Measurements from ENCODE around the gene USP27X.

DNA sequence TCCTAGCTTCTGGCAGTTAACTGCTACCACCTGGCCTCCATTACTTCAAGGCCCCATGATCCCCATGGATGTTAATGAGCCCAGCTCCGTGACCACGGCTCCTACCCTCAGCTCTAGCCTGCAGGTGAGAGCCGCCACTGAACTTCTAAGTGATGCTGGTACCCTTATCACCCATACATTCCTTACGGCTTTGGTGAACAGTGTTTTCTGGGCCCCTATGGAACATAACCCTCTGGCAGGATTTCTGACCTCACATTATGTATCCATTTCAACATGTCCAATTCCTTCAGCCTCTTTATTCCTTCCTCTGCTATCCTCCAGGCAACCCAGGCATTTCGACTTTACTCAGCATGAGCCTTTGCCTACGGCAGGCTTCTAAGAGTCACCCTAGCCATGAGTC is 25.6 kb upstream of the USP27X start:
- TF ChIP-seq CEBPB (IDR thresholded peaks at IDR 0.05) (no peak), RAD21 (IDR thresholded peaks at IDR 0.05; ENCODE audit: low read depth) (no peak), NFIC (IDR thresholded peaks at IDR 0.05) (no peak), EP300 (IDR thresholded peaks at IDR 0.05; ENCODE audit: borderline replicate concordance) (no peak), YY1 (IDR thresholded peaks at IDR 0.05; ENCODE audit: low read depth) (no peak)
- TF ChIP-seq, protein P1, sequence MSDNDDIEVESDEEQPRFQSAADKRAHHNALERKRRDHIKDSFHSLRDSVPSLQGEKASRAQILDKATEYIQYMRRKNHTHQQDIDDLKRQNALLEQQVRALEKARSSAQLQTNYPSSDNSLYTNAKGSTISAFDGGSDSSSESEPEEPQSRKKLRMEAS (IDR thresholded peaks at IDR 0.05): no peak
